RWPE1 (cell line): ENCODE results near the gene LCN6.

ENCODE experiments used
- CTCF ChIA-PET: fragments of 350-600 bp; sonication (Branson Sonifier 250); formaldehyde crosslinking; extraction: SDS; loops from one replicate; lab custom pipeline; 2021; lab: Yijun Ruan, JAX
- POLR2A ChIA-PET: fragments of 400-600 bp; formaldehyde crosslinking; extraction: SDS; loops from one replicate; lab custom pipeline; 2020; ENCODE audit warnings: antibody characterized with exemption; ENCODE audit not compliant: low non-redundant PET; lab: Yijun Ruan, JAX
- DNase-seq: peaks from one replicate; pipeline ENCODE4 v3.0.0; 2012; ENCODE audit warnings: low spot score
- H3K27ac ChIP-seq: fragments of 450-650 bp; 2 replicates; pipeline ENCODE4 v1.5.1; 2017
- TF ChIP-seq, protein P1 (sequence below): fragments of 450-650 bp; conservative IDR thresholded peaks from 2 replicates; pipeline ENCODE4 v1.5.1; 2017; ENCODE audit warnings: low read depth, mild to moderate bottlenecking

LCN6 gene

DNA sequence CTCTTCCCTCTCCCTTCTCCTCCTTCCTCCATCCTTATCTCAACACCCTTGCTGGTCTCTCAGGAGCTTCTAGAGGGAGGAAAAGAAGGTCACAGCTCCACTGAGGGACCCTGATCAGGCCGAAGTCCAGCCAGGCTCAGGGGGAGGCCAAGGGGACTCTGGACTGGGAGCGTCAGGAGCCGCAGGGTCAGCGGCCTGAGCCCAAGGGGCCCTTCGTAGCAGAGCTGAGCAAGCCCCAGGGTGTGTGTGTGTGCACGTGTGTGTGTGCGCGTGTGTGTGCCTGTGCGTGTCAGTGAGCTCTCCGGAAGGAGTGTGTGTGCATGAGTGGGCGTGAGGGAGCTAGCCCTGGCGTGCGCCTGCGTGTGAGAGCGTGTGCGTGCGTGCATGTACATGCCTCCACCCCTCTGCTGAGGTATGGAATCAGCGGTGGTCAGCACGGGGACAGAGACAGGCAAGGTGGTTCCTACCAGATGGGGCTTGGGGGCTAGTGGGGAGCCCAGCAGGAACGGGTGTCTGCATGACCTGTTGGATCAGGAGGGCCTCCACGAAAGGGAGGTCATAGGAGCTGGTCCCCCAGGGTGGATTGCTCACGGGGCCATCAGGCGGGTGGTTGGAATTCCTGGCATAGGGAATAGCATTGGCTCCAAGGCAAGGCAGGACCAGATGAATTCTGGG, 51.0 kb downstream of the LCN6 start:
- ChIA-PET POLR2A (no interaction called here), CTCF (no interaction called here)
- TF ChIP-seq, protein P1, sequence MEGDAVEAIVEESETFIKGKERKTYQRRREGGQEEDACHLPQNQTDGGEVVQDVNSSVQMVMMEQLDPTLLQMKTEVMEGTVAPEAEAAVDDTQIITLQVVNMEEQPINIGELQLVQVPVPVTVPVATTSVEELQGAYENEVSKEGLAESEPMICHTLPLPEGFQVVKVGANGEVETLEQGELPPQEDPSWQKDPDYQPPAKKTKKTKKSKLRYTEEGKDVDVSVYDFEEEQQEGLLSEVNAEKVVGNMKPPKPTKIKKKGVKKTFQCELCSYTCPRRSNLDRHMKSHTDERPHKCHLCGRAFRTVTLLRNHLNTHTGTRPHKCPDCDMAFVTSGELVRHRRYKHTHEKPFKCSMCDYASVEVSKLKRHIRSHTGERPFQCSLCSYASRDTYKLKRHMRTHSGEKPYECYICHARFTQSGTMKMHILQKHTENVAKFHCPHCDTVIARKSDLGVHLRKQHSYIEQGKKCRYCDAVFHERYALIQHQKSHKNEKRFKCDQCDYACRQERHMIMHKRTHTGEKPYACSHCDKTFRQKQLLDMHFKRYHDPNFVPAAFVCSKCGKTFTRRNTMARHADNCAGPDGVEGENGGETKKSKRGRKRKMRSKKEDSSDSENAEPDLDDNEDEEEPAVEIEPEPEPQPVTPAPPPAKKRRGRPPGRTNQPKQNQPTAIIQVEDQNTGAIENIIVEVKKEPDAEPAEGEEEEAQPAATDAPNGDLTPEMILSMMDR = no peak
- DNase-seq = no peak
- no peak overlapping the region for H3K27ac ChIP-seq

DNA sequence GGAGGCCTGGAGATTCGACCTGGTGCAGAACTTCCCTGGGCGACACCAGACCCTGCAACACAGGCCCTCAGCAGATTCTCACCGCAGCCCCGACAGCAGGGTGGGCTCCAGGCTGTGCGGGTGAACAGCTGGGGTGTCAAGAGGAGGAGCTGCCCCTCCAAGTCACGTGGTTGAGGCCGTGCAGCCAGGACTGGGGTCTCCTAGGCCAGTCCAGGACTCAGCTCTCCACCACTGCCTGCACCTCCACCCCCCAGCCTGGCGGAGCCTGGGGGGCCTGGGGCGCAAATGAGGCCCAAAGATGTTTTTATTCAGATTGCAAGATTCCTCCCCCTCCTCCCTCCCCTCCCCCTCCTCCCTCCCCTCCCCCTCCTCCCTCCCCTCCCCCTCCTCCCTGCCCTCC, 51.8 kb downstream of the LCN6 start:
- H3K27ac ChIP-seq = peak overlapping the region; percentile 84
- TF ChIP-seq, protein P1 = no peak
- ChIA-PET CTCF (no interaction called here), POLR2A (no interaction called here)
- DNase-seq = no peak

DNA sequence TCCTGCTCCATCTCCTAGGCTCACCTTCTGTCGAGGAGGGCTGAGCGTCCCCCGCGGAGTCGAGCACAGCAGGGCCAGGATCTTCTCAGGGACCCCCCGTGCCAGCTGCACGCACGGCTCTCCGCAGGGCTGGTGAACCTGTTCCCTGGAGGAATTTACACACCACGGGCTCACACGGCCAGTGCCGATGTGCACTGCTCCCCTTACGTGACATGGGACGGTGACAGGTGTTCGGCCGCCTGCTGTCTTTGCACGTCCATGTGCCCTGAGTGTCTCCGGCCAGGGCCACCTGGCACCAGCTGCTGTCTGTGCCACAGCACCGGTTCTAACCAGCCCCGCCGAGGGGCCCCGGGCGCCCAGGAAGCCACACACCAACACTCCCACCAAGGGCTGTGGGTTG, 52.4 kb downstream of the LCN6 start:
- no peak for DNase-seq
- H3K27ac ChIP-seq = peak overlapping the region; percentile 84
- CTCF ChIA-PET = interaction anchor here (0.6 to 2.8 kb wide), 6 partner anchors 18 to 334 kb away, joined by 3 to 22 read pairs (median 4); partner anchors contain the start of gene LCN6

DNA sequence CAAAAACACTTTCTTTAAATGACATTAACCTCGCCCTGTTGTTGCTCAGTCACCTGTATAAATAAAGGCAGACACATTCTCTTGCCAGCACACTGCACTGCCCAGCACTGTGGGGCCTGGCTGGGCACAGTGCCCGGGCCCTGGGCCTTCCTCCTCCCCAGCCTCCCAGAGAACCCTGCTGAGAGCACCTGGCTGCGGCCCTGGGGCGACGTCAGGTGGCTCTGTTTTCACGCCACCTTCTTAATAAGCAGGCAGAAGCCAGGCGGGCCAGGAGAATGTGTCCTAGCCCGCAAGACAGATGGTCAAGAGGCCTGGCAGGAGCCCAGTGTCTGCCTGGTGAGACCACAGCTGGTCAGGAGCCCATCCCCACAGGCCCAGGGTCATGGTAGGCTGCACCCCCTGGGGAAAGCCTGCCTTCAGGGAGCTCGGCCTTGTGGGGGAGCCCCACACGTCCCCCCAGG, 52.9 kb downstream of the LCN6 start:
- TF ChIP-seq, protein P1 = no peak
- no peak for DNase-seq
- H3K27ac ChIP-seq = peak overlapping the region; percentile 84
- CTCF ChIA-PET = interaction anchor here (0.6 to 2.8 kb wide), 10 partner anchors 11 to 334 kb away, joined by 3 to 28 read pairs (median 4); partner anchors contain the start of gene LCN6
- POLR2A ChIA-PET = interaction anchor here (0.6 kb wide), 1 partner anchor 970 kb away, joined by 3 read pairs; no protein-coding TSS in a partner anchor

More for the DNA sequence above, 52.4 kb downstream of the LCN6 start:
- TF ChIP-seq, protein P1 = no peak
- POLR2A ChIA-PET = interaction anchor here (0.6 kb wide), 1 partner anchor 969 kb away, joined by 3 read pairs; no protein-coding TSS in a partner anchor

DNA sequence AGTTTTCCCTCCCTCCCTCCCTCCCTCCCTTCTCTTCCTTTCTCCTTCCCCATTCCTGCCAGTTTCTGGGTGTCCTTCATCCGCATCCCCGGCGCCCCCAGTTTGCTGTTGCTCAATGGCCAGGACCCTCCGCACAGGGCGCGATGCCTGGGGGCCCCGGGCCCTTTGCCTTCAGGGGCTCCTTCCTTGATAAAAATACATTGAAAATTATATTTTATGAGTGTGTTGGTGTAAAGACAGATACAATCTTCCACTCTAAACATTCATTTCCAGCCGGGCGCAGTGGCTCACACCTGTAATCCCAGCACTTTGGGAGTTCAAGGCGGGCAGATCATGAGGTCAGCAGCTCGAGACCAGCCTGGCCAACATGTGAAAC, 53.5 kb downstream of the LCN6 start:
- TF ChIP-seq, protein P1 = no peak
- ChIA-PET POLR2A (no interaction called here), CTCF (interaction anchor here (0.6 to 2.8 kb wide), 9 partner anchors 9 to 913 kb away, joined by 3 to 28 read pairs (median 5); no protein-coding TSS in a partner anchor)
- peak overlapping the region; percentile 84 for H3K27ac ChIP-seq
- no peak for DNase-seq

DNA sequence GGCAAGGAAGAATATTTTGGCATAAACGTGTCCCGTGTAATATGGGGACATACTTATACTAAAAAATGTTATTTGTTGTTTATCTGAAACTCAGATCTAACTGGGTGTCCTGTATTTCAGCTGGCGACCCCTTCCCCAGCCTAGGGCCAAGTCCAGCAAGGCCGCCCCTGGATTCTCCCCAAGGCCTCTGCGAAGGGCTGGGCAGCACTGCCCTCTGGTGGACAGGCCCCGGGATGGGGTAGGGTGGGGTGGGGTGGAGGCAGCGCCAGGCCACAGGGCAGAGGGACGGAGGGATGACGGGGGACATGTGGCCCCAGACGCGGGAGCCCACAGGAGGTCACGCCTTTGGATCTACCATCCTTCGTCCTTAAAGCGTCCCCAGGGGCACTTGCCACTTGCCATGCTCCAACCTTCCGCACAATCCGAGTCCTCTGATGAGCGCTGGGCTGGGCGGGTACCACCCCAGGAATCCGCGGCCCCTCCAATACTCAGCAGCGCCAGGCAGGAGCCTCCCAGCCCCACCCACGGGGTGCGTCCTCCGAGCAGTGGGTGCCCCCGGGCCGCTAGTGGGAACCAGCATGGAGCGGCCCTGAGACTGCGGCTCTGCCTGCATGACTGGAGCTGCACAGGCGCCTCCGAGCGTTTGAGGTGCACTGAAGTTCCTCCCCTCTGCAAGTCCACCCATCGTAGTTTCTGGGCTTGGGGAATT, 54.0 kb downstream of the LCN6 start:
- TF ChIP-seq, protein P1 = peak; percentile 89
- H3K27ac ChIP-seq = peak overlapping the region; percentile 84
- peak; percentile 87 for DNase-seq
- ChIA-PET POLR2A (interaction anchor here (0.6 to 0.7 kb wide), 2 partner anchors 12 to 34 kb away, joined by 4 read pairs; no protein-coding TSS in a partner anchor), CTCF (interaction anchor here (0.6 to 2.8 kb wide), 17 partner anchors 8 to 912 kb away, joined by 3 to 28 read pairs (median 4); no protein-coding TSS in a partner anchor)
